ENCODE data around the gene OR4M1.

GRCh38 chr14:19800282-19801117 lies 27.2 kb downstream of the OR4M1 start:
- TF ChIP-seq CTCF (conservative IDR thresholded peaks at IDR 0.05; ENCODE audit: low read length) = no peak
- no peak for TF ChIP-seq EZH2phosphoT487 (IDR thresholded peaks at IDR 0.05; ENCODE audit: borderline replicate concordance)

All from Loucy (cell line).